SK-N-SH treated with all-trans-retinoic acid at 6 μM for 48 hours (cell line): ENCODE measurements around the gene LILRB3.

Experiments
- ATAC-seq: fragments of 200-7000 bp; cut with Tn5 transposase; 3 replicates; pipeline ENCODE4 v1.9.1; 2020; ENCODE audit warnings: mild to moderate bottlenecking, moderate library complexity
- ARNTL ChIP-seq: fragments of 450-650 bp; formaldehyde crosslinking; IDR thresholded peaks from 2 replicates; pipeline ENCODE4 v1.5.0; 2020; ENCODE audit warnings: low read depth, mild to moderate bottlenecking, moderate library complexity, borderline replicate concordance
- BACH2 ChIP-seq: fragments of 250-450 bp; sonication (Bioruptor Pico); IDR thresholded peaks from 2 replicates; pipeline ENCODE4 v1.9.0; 2021; ENCODE audit warnings: mild to moderate bottlenecking, borderline replicate concordance
- GLIS3 ChIP-seq: fragments of 250-450 bp; sonication (Bioruptor Pico); IDR thresholded peaks from 2 replicates; pipeline ENCODE4 v1.5.0; 2020; ENCODE audit warnings: mild to moderate bottlenecking, moderate library complexity
- ISL1 ChIP-seq: fragments of 250-450 bp; sonication (Bioruptor Pico); IDR thresholded peaks from 2 replicates; pipeline ENCODE4 v2.1.2; 2022; ENCODE audit warnings: mild to moderate bottlenecking, moderate library complexity
- OSR1 ChIP-seq: fragments of 250-450 bp; sonication (Bioruptor Pico); IDR thresholded peaks from 2 replicates; pipeline ENCODE4 v1.8.0; 2022; ENCODE audit warnings: moderate library complexity, mild to moderate bottlenecking, inconsistent platforms
- RARB ChIP-seq: fragments of 250-450 bp; sonication (Bioruptor Pico); IDR thresholded peaks from 2 replicates; pipeline ENCODE4 v1.8.0; 2021; ENCODE audit warnings: mild to moderate bottlenecking, moderate library complexity
- TCF4 ChIP-seq: fragments of 250-450 bp; sonication (Bioruptor Pico); IDR thresholded peaks from 2 replicates; pipeline ENCODE4 v1.8.0; 2021; ENCODE audit warnings: mild to moderate bottlenecking, moderate library complexity, borderline replicate concordance
- TSHZ2 ChIP-seq: fragments of 250-450 bp; sonication (Bioruptor Pico); IDR thresholded peaks from 2 replicates; pipeline ENCODE4 v1.5.0; 2020; ENCODE audit warnings: mild to moderate bottlenecking, moderate library complexity
- ZC3H10 ChIP-seq: fragments of 250-450 bp; sonication (Bioruptor Pico); IDR thresholded peaks from 2 replicates; pipeline ENCODE4 v1.5.1; 2021; ENCODE audit warnings: mild to moderate bottlenecking, moderate library complexity
- ZFP3 ChIP-seq: fragments of 250-450 bp; sonication (Bioruptor Pico); IDR thresholded peaks from 2 replicates; pipeline ENCODE4 v1.5.0; 2020; ENCODE audit warnings: mild to moderate bottlenecking, moderate library complexity
- ZFP30 ChIP-seq: fragments of 450-650 bp; formaldehyde crosslinking; IDR thresholded peaks from 2 replicates; pipeline ENCODE4 v1.5.0; 2022; ENCODE audit warnings: mild to moderate bottlenecking, moderate library complexity
- ZNF70 ChIP-seq: fragments of 450-650 bp; formaldehyde crosslinking; IDR thresholded peaks from 2 replicates; pipeline ENCODE4 v1.5.0; 2020; ENCODE audit warnings: mild to moderate bottlenecking, moderate library complexity

The LILRB3 gene

GRCh38 chr19:54191011-54191810, 31.6 kb downstream of the LILRB3 start, which contains the start of gene TSEN34 (continued):
- TF ChIP-seq TSHZ2: no peak
- no peak for TF ChIP-seq ARNTL
- TF ChIP-seq ZNF70 (CRISPR knock-in tag): no peak
- TF ChIP-seq BACH2 (CRISPR knock-in tag): no peak

GRCh38 chr19:54190503-54191010, 32.2 kb downstream of the LILRB3 start:
- peak; percentile 79 for ATAC-seq
- no peak for TF ChIP-seq TSHZ2
- no peak for TF ChIP-seq ZFP30
- no peak for TF ChIP-seq RARB (CRISPR knock-in tag)
- no peak for TF ChIP-seq OSR1 (CRISPR knock-in tag)
- no peak for TF ChIP-seq ISL1 (CRISPR knock-in tag)
- no peak for TF ChIP-seq ZFP3
- TF ChIP-seq GLIS3 (CRISPR knock-in tag): no peak

GRCh38 chr19:54189735-54190502, 32.9 kb downstream of the LILRB3 start:
- TF ChIP-seq TCF4 (CRISPR knock-in tag) (no peak), RARB (CRISPR knock-in tag) (no peak), ZNF70 (CRISPR knock-in tag) (no peak), ZFP3 (no peak), ZC3H10 (CRISPR knock-in tag) (no peak), TSHZ2 (no peak)
- TF ChIP-seq, all 23 proteins: peak for 0
- ATAC-seq: peak; percentile 72

GRCh38 chr19:54189145-54189734, 33.6 kb downstream of the LILRB3 start, which contains the start of gene MBOAT7:
Gene MBOAT7 (minus strand): TSS chr19:54189580. CDS start chr19:54188508, 1,072 bp downstream.
- TF ChIP-seq TSHZ2: 0 out of 2 replicates have a peak, but pooled peaks have one; percentile 25
- no peak for TF ChIP-seq OSR1 (CRISPR knock-in tag)
- ATAC-seq: peak; percentile 24
